WERI-Rb-1 (cell line): ENCODE data around the gene DCAF17.
A peak's percentile ranks its signal among the peaks of the same experiment; 100 is the strongest.

Experiments used
- DNase-seq: peaks from one replicate; pipeline ENCODE4 v3.0.0-alpha.2; 2020
- H3K27ac ChIP-seq: fragments of 250-450 bp; sonication (Bioruptor Pico); 2 replicates; pipeline ENCODE4 v1.5.1; 2020; ENCODE audit warnings: mild to moderate bottlenecking, moderate library complexity
- H3K27me3 ChIP-seq: fragments of 250-450 bp; sonication (Bioruptor Pico); 2 replicates; pipeline ENCODE4 v1.5.1; 2021; ENCODE audit warnings: mild to moderate bottlenecking, low read depth, moderate library complexity; ENCODE audit not compliant: insufficient read depth, severe bottlenecking
- H3K36me3 ChIP-seq: fragments of 250-450 bp; sonication (Bioruptor Pico); 2 replicates; pipeline ENCODE4 v1.5.1; 2020; ENCODE audit warnings: mild to moderate bottlenecking, moderate library complexity
- H3K4me3 ChIP-seq: 2 replicates; pipeline ENCODE4 v1.5.1; 2011; ENCODE audit warnings: low read depth, mild to moderate bottlenecking, control low read depth, low read length
- H3K9me3 ChIP-seq: fragments of 250-450 bp; sonication (Bioruptor Pico); 2 replicates; pipeline ENCODE4 v1.5.1; 2021; ENCODE audit warnings: mild to moderate bottlenecking, moderate library complexity; ENCODE audit not compliant: severe bottlenecking
- CTCF ChIP-seq: IDR thresholded peaks from 2 replicates; pipeline ENCODE4 v1.5.1; 2011; ENCODE audit warnings: low read depth, mild to moderate bottlenecking, control low read depth, inconsistent platforms, low read length

The DCAF17 gene

DNA sequence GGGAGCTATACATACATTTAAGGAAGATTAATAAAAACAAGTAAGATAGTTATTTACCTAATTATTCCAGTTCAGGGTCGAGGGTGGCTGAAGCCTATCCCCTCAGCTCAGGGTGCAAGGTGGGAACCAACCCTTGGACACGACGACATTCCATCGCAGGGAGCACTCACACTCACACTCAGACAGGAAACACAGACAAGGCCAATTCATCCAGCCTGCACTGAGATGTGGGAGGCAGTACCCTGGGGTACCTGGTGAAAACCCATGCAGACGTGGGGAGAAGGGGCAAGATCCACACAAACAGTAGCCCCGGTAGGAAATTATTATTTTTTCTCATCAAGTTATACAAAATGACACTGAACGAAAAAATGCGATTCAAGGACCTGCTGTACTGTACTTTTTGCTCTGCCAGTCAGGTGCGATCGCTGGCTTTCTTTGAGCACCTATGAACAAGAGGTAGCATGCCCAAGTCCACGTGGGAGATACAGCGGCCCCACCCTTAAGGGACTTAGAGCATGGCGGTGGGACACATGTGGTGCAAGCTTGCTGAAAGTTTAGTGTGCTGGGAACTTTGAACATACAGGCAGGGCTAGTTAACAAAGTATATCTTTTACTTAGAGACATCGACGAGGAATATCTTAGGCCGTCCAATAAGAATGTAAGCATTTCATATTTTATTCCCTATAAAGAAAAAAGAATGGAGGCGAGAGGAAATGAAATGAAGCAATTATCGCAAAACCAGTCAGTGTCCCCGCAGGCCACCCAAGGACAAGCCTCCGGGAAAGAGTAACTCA is 860 bp upstream of the DCAF17 start:
- no peaks in the 10 kb centered on the region for H3K27me3 ChIP-seq
- H3K36me3 ChIP-seq, result peaks cover 25% of the 10 kb centered on the region
- TF ChIP-seq CTCF, result no peak
- H3K4me3 ChIP-seq, result peak overlapping the region; percentile 81
- peak; percentile 47 for DNase-seq
- peaks cover 5% of the 10 kb centered on the region for H3K9me3 ChIP-seq
- H3K27ac ChIP-seq, result peak overlapping the region; percentile 54

DNA sequence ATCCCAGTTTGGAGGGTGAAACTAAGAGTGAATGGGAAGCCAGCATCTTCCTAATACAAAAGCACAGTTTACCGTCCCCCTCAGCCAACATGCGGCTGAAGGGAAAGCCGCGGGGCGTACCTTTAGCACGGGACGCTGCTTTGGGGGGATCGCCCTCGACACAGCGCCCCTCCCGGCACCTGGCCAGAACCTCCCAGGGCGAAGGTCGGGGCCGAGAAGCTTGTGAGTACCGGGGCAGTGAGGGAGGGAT is 338 bp upstream of the DCAF17 start, which contains the start of gene METTL8:
TSS of gene METTL8 (minus strand) at position 228 of the 250 bp plus-strand sequence. CDS start 41,805 bp downstream, outside the sequence.
- peak; percentile 58 for TF ChIP-seq CTCF
- peaks cover 29% of the 10 kb centered on the region for H3K36me3 ChIP-seq

DNA sequence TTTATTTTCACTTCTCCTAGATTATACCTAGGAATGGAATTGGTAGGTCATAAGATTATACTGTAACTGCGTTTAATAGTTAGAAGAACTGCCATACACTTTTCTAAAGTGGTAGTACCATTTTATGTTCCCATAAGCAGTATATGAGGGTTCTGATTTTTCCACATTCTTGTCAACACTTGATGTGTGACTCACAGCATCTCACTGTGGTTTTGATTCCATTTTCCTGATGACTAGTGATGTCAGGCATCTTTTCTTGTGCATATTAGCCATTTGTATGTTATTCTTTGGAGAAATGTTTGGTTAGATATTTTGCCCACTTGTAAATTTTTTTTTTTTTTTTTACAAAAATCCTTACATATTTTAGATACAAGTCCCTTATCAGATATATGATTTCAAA is 2.3 kb downstream of the DCAF17 start:
- TF ChIP-seq CTCF, result no peak
- H3K4me3 ChIP-seq, result no peak overlapping the region
- no peaks in the 10 kb centered on the region for H3K27me3 ChIP-seq
- no peak for DNase-seq
- H3K36me3 ChIP-seq, result peaks cover 41% of the 10 kb centered on the region
- no peaks in the 10 kb centered on the region for H3K9me3 ChIP-seq
- no peak overlapping the region for H3K27ac ChIP-seq

More for the DNA sequence above, 338 bp upstream of the DCAF17 start, which contains the start of gene METTL8:
- peak within 1 kb of the TSS; percentile 81 for H3K4me3 ChIP-seq
- no peak for DNase-seq
- peaks cover 5% of the 10 kb centered on the region for H3K9me3 ChIP-seq
- peak within 1 kb of the TSS; percentile 88 for H3K27ac ChIP-seq
- no peaks in the 10 kb centered on the region for H3K27me3 ChIP-seq

DNA sequence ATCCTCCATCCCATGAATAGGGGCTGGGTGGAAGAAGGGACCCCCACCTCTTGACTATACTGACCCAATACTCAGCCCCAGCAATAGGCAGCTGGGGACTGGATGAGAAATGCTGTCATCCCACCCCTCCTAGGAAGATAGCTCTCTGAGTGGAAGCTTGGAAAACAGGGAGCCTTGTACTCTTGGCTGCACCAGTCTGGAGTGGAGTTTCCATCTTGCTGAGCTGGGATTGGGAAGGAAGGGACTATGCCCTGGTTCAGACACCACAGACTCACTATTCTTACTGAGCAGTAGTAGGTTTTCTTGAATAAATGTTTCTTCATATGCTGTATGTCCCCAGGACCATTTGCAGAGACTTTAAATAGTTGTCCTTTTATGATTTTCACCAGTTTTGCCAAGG is 7.4 kb downstream of the DCAF17 start:
- Histone ChIP-seq H3K27me3 (no peaks in the 10 kb centered on the region), H3K36me3 (peaks cover 61% of the 10 kb centered on the region), H3K9me3 (no peaks in the 10 kb centered on the region), H3K4me3 (no peak overlapping the region), H3K27ac (no peak overlapping the region)
- no peak for DNase-seq
- TF ChIP-seq CTCF, result no peak

GRCh38 chr2:171447675-171448074 is 13.6 kb downstream of the DCAF17 start:
- 0 out of 2 replicates have a peak, but pooled peaks have one; percentile 19 for TF ChIP-seq CTCF
- Histone ChIP-seq H3K27ac (no peak overlapping the region), H3K4me3 (no peak overlapping the region), H3K36me3 (peaks cover 59% of the 10 kb centered on the region), H3K27me3 (no peaks in the 10 kb centered on the region), H3K9me3 (no peaks in the 10 kb centered on the region)
- no peak for DNase-seq

DNA sequence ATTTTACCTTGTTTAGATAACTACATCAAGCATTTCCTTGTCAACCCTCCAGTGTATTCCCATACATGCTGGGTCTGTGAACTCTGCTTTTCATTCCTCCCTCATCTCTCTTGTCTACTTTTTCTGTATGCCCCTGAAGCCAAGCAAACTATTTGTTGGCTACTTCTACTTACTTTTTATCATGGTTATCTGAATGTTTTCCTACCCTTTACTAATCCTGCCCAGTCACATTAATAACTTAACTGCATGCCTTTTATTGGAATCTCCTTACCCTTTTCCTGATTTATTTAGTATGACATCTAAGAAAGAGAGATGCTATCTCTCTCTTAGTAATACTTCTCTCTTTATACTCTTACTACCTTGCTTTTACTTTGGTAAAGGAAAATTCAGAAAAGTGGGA is 17.0 kb downstream of the DCAF17 start:
- Histone ChIP-seq H3K4me3 (no peak overlapping the region), H3K27me3 (no peaks in the 10 kb centered on the region), H3K27ac (no peak overlapping the region), H3K9me3 (no peaks in the 10 kb centered on the region), H3K36me3 (peaks cover 57% of the 10 kb centered on the region)
- no peak for TF ChIP-seq CTCF
- no peak for DNase-seq
